Right atrium auricular region (tissue), 2 donors: Measurements from ENCODE around the gene DBI. TPM values are rescaled to one million over a fixed set of nuclear protein-coding genes. Genes with fewer than 3 reads are reported as not detected.

Experiments
- DNase-seq: peaks from one replicate; pipeline ENCODE4 v3.0.0-alpha.2; 2019; ENCODE audit warnings: low spot score
- H3K27ac ChIP-seq, 2 donors: fragments of 200-600 bp; sonication (generic); 1 replicate in 1 of 2; 2 replicates in 1 of 2; pipeline ENCODE4 v1.5.1; 2016 to 2019
- H3K27me3 ChIP-seq, 2 donors: fragments of 200-600 bp; sonication (generic); one replicate each; pipeline versions ENCODE4 v1.5.1 to v1.6.0; 2017 to 2019
- H3K36me3 ChIP-seq: fragments of 200-600 bp; sonication (generic); one replicate; pipeline ENCODE4 v1.5.1; 2016
- H3K4me1 ChIP-seq, 2 donors: fragments of 200-600 bp; sonication (generic); one replicate each; pipeline versions ENCODE4 v1.5.1 to v1.6.0; 2017 to 2019
- H3K4me3 ChIP-seq, 2 donors: fragments of 200-600 bp; sonication (generic); 1 replicate in 1 of 2; 2 replicates in 1 of 2; pipeline ENCODE4 v1.5.1; 2017 to 2019; ENCODE audit warnings: mild to moderate bottlenecking in 1 of 2, moderate library complexity in 1 of 2
- H3K9me3 ChIP-seq, 2 donors: fragments of 200-600 bp; sonication (generic); one replicate each; pipeline ENCODE4 v1.5.1; 2019
- total RNA-seq, 2 donors: library from RNA; depleted of rRNA; stranded (reverse); fragments of >200 nt; gene quantifications; one replicate each; pipeline ENCODE4 v1.1.0, GENCODE V29; 2016
- TF ChIP-seq, protein P1 (sequence below), 2 donors: fragments of 200-600 bp; sonication (generic); IDR thresholded peaks; one replicate each; pipeline ENCODE4 v1.5.1; 2019; ENCODE audit warnings: antibody characterized with exemption in 2 of 2

DBI gene
- total RNA-seq, 2 donors from 2014 or later = 174 to 312 TPM

DNA sequence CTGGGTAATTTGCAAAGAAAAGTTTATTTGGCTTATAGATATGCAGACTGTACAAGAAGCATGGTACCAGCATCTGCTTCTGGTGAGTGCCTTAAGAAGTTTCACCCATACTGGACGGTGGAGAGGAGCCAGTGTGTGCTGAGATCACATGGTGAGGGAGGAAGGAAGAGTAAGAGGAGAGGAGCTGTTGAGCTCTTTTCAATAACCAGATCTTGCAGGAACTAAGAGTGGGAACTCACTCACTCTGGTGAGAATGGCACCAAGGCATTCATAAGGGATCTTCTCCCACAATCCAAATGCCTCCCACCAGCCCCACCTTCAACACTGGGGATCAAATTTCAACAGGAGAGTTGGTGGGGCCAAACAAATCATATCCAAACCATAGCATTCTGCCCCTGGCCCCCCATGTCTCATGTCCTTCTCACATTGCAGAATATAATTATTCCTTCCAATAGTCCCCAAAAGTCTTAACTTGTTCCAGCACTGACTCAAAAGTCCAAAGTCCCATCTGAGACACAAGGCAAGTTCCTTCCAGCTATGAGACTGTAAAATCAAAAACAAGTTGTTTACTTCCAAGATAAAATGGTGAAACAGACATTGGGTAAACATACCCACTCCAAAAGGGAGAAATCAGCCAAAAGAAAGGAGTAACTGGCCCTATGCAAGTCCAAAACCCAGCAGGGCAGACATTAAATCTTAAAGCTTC is 53.2 kb downstream of the DBI start:
- no peak overlapping the region for H3K4me3 ChIP-seq
- no peak for DNase-seq
- no peaks in the 10 kb centered on the region for H3K36me3 ChIP-seq
- H3K4me1 ChIP-seq = no peaks in the 10 kb centered on the region
- H3K27me3 ChIP-seq = no peaks in the 10 kb centered on the region
- TF ChIP-seq, protein P1, sequence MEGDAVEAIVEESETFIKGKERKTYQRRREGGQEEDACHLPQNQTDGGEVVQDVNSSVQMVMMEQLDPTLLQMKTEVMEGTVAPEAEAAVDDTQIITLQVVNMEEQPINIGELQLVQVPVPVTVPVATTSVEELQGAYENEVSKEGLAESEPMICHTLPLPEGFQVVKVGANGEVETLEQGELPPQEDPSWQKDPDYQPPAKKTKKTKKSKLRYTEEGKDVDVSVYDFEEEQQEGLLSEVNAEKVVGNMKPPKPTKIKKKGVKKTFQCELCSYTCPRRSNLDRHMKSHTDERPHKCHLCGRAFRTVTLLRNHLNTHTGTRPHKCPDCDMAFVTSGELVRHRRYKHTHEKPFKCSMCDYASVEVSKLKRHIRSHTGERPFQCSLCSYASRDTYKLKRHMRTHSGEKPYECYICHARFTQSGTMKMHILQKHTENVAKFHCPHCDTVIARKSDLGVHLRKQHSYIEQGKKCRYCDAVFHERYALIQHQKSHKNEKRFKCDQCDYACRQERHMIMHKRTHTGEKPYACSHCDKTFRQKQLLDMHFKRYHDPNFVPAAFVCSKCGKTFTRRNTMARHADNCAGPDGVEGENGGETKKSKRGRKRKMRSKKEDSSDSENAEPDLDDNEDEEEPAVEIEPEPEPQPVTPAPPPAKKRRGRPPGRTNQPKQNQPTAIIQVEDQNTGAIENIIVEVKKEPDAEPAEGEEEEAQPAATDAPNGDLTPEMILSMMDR (IDR thresholded peaks at IDR 0.05) = no peak
- H3K9me3 ChIP-seq = peaks cover 0 to under 1% of the 10 kb centered on the region in 2 donors
- no peak overlapping the region for H3K27ac ChIP-seq

DNA sequence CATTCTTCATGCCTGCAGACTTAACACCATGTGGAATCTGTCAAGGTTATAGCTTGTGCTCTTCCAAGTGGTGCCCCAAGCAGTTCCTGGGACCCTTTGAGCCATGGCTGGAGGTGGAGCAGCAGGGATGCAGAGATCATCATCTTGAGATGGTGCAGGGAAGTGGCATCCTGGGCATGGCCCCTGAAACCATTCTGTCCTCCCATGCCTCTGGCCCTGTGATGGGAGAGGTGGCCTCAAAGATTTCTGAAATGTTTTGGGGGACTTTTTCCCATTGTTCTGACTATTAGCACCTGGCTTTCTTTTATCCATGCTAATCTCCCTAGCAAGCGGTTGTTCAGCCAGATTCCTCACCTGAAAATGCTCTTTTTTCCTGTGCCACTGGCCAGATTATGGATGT is 54.5 kb downstream of the DBI start:
- Histone ChIP-seq H3K9me3 (no peaks in the 10 kb centered on the region), H3K4me1 (peaks cover 0 to 5% of the 10 kb centered on the region in 2 donors), H3K4me3 (no peak overlapping the region), H3K27ac (no peak overlapping the region), H3K27me3 (no peaks in the 10 kb centered on the region), H3K36me3 (no peaks in the 10 kb centered on the region)
- TF ChIP-seq, protein P1 (IDR thresholded peaks at IDR 0.05) = no peak
- DNase-seq = no peak

DNA sequence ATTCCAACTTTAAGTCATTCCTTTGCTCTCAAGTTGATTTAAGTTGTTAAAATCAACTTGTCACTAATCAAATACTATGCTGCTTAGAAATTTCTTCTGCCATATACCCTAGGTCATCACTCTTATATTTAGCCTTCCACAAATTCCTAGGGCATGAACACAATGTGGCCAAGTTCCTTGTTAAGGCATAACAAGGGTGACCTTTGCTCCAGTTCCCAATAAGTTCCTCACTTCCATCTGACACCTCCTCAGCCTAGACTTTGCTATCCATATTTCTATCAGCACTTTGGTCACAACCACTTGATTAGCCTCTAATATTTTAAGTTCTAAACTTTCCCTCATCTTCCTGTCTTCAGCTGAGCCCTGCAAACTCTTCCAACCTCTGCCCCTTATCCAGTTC is 55.0 kb downstream of the DBI start:
- Histone ChIP-seq H3K27ac (no peak overlapping the region), H3K9me3 (no peaks in the 10 kb centered on the region), H3K36me3 (no peaks in the 10 kb centered on the region), H3K27me3 (no peaks in the 10 kb centered on the region), H3K4me3 (no peak overlapping the region), H3K4me1 (peaks cover 0 to 10% of the 10 kb centered on the region in 2 donors)
- TF ChIP-seq, protein P1 (IDR thresholded peaks at IDR 0.05) = no peak
- DNase-seq = no peak

Other genes with a start within 250 kb of the DBI start
- not detected for gene C1QL2, start 208.2 kb upstream of the DBI start, total RNA-seq
- gene STEAP3, start 143.1 kb upstream of the DBI start, total RNA-seq = 1 to 10 TPM; 4.4 to 8.2 TPM
- 10 to 100 TPM in 1 of 2 donors, 1 to 10 TPM in 1; 8.1 to 11.1 TPM for gene C2orf76, start 143 bp upstream of the DBI start, total RNA-seq
- gene TMEM37, start 64.9 kb downstream of the DBI start, total RNA-seq = 1 to 10 TPM; 3.3 to 5.4 TPM
- not detected for gene SCTR, start 157.5 kb downstream of the DBI start, total RNA-seq
- gene CFAP221, start 177.5 kb downstream of the DBI start, total RNA-seq = 1 to 10 TPM in 1 of 2 donors, under 1 TPM in 1; 0.44 to 1.1 TPM